Activated CD4-positive, alpha-beta T cell treated with anti-CD3 and anti-CD28 coated beads, Interleukin-10, Interleukin-2, amounts not matched to agents 100 ng/mL and 50 ng/mL, durations not matched to agents 16 hours and 8 hours (primary cell): Measurements from ENCODE around the gene RASA4B.
"Not testable (repeated sequence)": the region's sequence is repeated elsewhere in the genome, so short reads cannot be mapped to it uniquely, and the experiment has no call there.

Experiments
- DNase-seq: peaks from one replicate; pipeline ENCODE4 v3.0.0-alpha.2; 2020

Gene RASA4B

DNA sequence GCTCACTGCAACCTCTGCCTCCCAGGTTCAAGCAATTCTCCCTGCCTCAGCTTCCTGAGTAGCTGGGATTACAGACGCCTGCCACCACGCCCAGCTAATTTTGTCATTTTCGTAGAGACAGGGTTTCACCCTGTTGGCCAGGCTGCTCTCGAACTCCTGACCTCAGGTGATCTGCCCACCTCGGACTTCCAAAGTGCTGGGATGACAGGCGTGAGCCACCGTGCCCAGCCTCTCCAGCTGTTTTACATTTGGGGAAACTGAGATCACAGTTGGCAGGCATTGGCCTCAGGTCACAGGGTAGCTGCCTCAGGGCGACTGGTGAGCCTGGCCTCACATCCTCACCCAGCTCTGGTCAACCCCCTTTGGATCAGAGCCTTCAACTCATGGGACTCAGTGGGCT is 7.0 kb downstream of the RASA4B start:
- DNase-seq, result not testable (repeated sequence)

DNA sequence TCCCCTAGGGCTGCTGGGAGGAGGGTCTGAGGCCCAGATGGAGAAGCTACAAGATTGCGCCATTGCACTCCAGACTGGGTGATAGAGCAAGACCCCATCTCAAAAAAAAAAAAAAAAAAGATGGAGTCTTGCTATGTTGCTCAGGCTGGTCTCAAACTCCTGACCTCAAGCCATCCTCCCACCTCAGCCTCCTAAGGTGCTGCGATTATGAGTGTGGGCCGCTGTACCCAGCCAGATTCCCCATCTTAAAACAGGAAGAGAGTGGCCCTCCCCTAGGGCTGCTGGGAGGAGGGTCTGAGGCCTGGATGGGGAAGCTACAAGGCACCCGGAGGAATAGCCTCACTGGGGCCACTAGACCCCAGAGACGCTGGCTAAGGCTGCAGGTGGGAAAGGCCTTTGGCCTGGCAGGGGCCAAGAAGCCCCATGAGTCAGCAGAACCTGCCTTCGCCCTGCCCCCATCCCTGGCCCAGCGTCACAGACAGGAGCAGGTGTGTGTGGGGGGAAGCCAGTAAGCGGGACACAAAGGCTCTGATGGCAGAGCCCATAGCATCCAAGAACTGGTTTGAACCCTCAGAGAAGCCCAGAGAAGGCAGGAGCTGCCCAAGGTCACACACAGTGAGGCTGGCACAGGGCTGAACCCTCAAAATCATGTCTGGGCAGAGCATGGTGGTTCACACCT is 10.0 kb downstream of the RASA4B start:
- not testable (repeated sequence) for DNase-seq

DNA sequence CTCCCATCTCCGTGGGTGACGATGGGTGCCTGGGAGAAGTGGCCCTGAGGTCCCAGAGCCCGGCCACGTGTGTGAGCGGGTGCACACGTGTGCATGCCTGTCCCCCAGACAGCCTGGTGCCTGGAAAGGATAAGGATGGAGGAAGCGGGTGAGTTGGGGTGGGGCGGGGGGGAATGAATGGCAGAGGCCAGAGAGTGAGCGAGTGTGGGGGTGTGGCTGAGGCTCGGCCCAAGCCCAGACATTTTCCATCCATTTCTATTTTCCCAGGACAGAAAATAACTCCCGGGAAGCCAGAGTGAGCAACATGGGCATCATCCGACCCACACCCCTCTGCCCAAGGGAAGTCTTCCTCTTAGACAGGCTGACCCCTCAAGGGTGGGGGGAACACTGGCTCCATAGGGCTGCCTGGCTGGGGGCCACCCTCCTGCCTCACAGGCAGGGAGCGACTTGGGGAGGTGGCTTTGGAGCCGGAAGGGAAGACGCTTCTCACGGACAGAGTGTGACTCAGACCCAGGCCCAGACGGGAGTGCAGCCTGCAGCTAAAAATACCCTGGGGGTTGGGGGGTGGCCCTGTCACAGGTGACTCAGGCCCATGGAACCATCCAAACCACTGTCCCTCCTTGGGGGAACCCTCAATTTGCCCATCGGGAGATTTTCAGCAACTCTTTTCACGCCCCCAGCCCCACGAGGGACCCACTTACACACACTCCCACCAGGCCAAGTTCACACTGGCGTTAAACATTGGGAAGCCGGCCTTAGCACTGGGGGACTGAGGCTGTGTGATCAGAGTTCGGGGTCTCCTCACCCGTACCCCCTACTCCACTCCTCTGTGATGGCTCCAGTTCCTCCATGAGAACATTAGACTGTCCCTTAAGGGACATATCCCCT is 12.0 kb downstream of the RASA4B start:
- not testable (repeated sequence) for DNase-seq

DNA sequence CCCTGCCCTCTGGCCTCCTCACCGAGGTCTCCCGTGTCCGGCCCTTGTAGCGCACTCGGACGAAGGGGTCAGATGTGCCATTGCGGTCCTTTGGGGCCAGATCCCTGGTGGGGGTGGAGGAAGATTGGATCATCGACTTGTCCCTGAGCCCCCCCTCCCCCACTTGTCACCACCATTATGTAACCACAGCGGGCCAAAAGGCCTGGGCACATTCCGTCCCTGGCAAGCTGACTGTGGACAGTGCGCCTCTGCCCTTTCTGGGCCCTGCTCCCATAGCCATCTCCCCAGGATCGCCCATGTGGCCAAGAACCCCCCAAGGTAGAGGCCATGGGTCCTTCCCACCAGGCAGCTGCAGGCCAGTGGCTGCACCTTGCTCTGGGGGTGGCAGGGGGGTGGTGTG is 14.4 kb downstream of the RASA4B start:
- not testable (repeated sequence) for DNase-seq

DNA sequence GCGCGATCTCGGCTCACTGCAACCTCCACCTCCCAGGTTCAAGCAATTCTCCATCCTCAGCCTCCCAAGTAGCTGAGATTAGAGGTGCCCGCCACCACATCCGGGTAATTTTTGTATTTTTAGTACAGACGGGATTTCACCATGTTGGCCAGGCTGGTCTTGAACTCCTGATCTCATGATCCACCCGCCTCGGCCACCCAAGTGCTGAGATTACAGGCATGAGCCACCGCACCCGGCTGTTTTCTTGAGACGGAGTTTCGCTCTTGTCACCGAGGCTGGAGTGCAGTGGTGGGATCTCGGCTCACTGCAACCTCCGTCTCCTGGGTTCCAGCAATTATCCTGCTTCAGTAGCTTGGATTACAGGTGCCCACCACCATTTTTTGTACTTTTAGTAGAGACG is 19.3 kb downstream of the RASA4B start:
- DNase-seq, result not testable (repeated sequence)

DNA sequence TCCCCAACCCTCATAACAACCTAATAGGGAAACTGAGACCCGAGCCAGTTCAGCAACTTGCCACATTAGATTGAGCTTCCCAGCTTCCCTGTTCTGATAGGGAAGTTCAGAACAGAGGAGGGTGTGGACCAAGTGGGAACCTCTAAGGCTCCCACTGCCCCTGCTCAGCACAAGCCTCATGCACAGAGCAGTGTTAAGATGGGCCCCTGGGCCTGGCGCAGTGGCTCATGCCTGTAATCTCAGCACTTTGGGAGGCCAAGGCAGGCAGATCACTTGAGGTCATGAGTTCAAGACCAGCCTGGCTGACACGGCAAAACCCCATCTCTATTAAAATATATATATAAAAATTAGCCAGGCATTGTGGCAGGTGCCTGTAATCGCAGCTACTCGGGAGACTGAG is 20.3 kb downstream of the RASA4B start:
- DNase-seq, result not testable (repeated sequence)

DNA sequence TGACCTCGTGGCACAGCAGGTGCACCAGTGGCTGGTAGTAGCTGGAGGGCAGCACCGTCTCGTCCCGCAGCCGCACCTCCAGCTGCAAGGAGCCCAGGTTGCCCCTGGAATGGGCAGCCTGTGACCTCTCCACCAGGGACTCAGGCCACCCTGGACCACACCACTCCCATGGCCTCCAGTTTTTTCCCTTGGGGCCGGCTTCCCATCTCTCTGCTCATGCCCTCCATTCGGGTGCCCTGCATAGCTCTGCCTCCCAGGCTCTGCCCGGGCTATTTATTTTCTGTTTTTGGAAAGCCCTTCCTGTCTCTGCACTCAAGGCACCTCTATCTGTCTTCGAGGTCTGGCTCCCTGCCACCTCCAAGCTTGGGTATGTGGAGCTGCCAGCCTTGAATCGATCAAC is 20.7 kb downstream of the RASA4B start:
- not testable (repeated sequence) for DNase-seq

DNA sequence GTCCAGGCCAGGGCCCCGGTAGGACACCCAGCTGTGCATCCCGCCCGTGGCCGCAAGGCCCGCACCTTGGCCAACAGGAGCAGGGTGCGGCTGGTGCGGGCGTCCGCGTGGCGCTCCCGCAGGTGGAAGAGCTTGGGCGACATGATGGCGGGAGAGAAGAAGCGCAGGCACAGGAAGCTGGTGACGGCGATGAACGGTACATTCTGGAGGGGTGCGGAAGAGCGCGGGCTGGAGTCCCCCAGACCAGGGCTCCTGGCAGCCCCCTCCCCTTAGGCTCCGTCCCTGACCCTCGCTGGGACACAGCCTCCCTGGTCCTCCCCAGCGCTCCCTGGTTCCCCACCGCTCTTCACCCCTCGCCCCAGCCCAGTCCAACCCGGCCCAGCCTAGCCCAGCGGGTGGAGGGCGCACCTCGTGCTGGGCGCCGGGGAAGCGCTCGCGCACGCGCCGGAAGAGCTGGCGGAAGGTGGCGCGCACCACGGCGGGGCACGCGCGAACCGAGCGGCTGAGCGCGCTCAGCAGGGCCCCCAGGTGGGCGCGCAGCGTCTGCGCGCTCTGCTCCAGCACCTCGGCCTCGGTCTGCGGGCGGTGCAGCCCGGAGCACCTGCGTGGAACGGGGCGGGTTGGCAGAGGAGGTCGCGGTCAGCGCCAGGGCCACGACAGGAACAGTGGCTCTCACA is 23.0 kb downstream of the RASA4B start:
- not testable (repeated sequence) for DNase-seq

DNA sequence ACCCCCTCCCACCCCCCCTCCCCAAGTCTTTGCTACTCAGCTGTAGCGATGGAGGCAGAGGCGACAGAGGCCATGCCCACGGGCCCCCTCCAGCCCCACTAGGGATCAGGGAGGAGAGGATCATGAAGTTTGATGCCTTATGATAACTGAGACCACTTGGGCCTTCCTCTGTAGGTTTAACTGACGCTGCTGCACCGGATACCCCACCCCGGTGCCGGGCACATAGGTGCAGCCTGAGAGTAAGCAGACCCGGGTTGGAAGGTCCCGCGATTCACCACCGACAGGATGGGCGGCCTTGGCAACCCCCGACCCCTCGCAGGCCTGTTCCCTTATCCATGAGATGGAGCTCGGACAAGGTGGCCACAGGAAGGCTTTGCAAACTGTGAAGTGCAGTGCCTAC is 23.6 kb downstream of the RASA4B start:
- not testable (repeated sequence) for DNase-seq

DNA sequence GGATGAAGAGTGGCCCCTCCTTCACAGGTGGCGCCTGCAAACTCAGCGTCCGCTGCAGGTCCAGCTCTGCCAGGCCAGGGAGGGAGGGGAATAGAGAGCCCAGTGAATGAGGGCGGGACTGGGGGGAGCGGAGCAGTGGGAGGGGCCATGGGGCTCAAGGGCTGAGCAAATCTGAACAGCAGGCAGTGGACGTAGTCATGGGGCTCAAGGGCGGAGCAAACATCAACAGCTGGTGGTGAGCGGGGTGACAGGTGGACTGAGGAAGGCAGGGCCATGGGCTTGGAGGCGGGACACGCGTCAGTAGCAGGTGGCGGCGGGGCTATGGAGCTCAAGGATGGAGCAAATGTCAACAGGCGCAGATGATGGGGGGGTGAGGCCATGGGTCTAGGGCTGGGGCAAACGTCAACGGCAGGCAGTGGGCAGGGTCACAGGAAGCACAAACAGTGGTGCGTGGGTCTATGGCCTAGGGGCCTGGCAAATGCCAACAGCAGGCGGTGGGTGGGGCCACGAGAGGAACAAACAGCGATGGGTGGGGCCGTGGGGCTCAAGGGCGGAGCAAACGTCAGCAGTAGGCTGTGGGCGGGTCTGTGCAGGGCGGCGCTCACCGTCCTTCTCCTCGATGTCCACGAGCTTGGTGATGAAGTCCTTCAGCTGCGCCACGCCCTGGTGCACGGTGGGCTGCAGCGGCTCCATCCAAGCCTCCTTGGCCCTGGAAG is 24.2 kb downstream of the RASA4B start:
- DNase-seq, result not testable (repeated sequence)

DNA sequence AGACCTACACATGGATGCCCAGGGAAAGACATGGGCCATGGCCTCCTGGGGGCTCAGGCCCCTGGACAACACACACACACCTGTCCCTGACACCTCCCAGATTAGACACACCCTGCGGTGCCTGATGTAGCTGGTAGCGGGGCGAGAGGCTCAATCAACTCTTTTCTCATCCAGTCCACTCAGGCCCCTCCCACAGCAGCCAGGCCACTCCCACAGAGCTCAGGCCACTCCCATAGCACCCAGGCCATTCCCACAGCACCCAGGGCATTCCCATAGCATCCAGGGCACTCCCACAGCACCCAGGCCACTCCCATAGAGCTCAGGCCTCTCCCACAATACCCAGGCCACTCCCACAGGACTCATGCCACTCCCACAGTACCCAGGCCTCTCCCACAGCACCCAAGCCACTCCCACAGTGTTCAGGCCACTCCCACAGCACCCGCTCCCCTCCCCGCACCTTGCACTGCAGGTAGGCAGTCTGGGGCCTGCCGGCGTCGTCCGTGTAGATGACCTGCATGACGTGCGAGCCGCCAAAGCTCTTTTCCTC is 27.0 kb downstream of the RASA4B start:
- DNase-seq, result peak; percentile 49

DNA sequence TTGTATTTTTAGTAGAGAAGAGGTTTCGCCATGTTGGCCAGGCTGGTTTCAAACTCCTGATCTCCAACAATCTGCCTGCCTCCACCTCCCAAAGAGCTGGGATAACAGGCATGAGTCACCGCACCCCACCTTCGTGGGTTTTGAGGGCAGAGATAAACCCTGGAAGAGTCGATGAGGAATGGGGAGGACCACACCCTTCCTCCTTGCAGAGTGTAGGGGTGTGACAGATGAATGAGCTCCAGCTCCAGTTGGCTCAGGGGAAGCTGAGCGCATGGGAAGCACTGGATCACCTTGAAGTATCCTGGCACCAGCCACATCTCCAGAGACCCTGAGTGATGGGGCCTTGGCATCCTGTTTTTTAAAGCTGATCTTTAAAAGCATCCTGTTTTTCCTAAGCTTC is 33.3 kb downstream of the RASA4B start:
- DNase-seq, result not testable (repeated sequence)

DNA sequence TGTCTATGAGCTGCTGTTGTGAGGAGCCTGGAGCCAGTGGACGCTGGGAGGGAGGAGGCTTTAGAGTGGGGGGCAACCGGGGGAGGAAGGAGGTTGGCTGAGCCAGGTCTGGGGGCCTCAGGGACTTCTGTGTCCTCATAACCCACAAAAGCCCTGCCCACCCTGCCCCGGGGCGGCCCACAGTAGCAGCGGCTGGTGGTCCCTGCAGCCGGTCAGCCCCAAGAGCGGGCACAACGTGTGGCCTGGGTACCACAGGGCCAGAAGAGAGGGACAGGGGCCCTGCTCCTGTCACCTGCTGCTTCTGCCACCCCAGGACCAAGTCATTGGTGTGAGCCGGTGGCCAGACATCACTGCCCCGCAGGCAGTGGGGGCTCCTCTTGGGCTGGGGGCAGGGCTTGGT is 35.6 kb downstream of the RASA4B start:
- DNase-seq, result not testable (repeated sequence)

DNA sequence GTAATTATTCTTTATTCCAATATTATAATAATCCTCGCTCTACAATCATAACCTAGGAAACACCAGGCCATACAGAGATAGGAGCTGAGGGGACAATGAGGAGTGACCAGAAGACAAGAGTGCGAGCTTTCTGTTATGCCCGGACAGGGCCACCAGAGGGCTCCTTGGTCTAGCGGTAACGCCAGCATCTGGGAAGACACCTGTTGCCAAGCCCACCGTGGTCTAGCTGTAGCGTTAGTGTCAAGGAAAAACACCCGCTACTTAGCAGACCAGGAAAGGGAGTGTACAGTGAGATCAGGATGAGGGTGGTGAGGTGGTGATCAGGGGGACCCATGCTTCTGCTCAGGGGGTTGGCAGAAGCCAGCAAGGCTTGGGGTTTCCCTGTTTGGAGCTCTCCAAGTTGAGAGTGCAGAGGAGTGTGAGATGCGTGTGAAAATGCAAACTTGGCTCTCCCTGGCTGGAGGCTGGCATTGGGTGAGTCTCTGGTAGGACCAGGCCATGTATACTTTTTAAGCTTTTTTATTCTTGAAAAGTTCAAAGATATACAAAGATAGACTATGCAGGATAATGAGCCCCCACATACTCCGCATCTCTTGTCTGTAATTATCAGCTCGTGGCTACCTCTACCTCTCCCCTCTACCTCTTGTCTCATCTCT is 37.5 kb downstream of the RASA4B start:
- peak; percentile 56 for DNase-seq

DNA sequence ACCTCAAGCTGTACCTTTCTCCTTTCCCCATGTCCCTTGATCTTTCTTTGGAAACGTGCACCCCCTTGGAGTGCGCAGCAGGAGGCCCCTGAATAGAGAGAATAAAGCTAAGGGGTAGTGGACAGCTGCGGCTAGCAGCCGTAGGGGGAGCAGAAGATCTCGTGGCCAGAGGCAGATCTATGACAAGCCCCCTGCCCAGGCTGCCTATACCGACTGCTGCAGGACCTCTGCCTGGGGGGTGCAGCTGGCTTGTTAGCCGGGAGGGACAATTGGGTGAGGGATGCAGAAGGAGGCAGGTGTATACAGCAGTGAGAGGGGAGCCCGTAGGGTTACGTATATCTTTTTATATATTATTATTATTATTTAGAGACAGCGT is 38.4 kb downstream of the RASA4B start:
- DNase-seq, result not testable (repeated sequence)

DNA sequence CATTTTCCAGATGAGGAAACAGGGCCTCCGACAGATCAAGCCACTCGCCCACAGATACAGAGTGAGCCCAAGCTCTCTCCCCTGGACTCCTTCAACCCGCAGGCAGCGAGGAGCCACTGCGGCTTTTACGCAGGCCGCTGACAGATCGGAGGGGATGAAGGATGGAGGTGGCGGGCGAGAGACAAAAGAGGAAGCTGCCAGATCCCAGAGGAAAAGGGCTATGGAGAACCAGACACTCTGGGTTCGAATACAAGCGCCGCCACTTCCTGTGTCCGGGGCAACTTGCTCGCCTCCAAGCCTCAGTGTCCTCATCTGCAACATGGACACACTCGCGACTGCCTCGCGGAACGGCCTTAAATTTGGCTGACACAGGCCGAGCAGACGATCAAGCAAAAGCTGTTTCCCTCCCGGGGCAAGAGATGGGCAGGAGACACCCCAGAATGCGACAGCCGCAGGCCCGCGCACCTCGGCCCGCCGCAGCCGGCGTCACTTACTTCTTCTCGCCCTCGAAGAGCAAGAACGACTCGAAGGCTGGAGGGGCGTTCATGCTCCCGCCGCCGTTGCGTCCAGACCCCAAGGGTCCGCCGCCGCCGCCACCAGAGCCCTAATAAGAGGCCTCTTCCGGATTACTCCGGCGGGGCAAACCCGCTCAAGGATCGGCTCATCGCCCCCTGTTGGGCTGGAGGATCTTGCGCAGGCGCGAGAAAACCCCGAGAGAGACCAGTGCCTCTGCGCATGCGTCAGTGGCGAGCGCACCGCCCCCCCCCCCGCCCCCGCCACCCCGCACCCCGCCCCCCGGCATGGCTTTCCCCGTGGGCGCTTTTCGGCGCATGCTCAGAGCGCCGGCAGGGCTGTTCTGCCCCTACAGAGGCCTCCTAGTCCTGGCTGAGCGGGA is 39.0 kb downstream of the RASA4B start, which contains the start of gene POLR2J:
Gene POLR2J (minus strand): TSS at position 609 of the 895 bp plus-strand sequence. CDS start 62 bp downstream, at position 547.
- peak; percentile 94 for DNase-seq

DNA sequence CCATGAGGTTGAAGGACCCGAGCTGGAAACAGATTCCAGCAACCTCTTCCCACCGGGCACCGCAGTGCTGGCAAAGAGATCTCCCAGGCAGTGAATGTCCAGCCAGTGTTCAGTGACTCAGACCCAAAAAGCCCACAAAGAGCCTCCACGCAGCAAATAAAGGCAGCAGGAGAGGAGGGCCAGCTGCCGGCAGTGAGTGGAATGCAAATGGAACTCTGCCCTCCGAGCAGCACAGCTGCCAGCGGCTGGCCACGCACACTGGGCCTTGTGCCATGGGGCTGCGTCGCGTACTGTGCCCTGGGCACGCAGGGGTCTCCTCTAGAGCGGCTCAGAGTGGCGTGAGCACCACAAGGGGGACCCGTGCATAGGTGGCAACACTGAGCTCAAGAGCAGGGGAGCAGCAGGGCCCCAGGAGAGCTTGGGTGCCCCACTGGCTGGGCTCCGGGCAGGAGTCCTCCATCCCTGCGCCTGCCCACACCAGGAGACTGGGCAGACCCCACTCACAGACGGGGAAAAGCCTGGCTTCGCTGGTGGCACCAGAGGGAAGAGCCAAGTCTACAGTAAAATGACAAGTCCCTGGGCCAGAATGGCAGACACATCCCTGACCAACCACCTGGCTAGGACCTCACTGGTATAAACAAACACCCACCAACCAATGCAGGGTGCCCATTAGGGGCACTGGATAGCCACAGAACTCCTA is 42.7 kb downstream of the RASA4B start:
- not testable (repeated sequence) for DNase-seq

DNA sequence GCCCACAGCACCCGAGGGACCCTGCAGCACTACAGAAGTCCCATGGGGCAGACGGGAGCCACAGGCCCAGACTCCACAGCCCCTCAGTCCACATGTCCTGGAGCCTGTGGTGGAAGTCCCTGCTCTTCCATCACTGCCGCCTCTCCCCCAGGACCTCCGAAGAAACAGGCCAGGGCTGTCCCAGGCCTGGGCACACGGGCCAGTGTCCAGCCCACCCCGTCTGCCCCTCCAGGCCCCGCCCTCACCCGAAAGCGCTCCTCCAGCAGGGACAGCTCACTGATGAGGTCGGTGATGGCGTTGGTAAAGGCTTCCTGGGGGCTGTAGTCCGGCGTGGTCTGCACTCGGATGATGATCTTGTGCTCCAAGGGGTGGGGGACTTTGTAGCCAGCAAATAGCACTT is 43.5 kb downstream of the RASA4B start:
- DNase-seq, result not testable (repeated sequence)

DNA sequence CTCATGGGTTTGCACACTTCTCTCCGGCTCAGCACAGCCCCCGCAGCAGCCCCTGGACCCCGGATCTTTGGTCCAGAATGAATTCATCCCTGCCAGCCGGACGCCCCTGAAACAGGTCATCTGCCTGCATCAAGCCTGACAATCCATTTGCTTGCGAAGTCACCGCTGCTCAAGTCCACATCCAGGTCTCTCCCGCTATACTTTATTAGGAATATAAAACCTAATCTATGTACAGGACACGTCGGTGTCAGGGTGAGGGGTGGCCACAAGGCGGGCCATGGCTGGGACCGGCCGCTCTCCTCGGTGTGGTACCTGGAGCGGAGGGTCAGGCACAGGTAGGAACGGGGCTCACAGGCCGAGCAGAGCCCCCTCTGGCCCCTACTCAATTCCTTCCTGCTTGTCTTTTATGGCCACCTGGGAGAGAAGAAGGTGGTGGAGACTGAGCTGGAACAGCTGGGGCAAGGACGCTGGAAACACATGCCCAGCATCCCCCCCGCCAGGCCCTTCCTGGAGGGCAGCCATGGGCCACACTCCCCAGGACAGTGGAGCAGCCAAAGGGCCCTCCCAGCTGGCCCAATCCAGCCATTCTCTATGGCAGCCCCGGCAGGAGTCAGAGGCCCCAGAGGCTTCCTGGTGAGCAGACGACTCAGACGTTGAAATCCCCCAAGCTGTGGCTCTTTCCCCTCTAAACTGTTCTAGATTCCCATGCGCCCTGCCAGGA is 44.1 kb downstream of the RASA4B start:
- no peak for DNase-seq
